A549 (cell line): ENCODE results near the gene SRGAP3. TPM values are rescaled to one million over a fixed set of nuclear protein-coding genes. Genes with fewer than 3 reads are reported as not detected.

ENCODE experiments used
- ATAC-seq, 2 experiments: fragments of 200-7000 bp in 1 of 2; fragments of >200 bp in 1 of 2; cut with Nextera tagmentation in 1 of 2; cut with Tn5 transposase in 1 of 2; 3 replicates each; pipeline versions ENCODE4 v1.8.0 to v1.9.1; 2018 to 2020; ENCODE audit warnings: mild to moderate bottlenecking in 1 of 2, moderate library complexity in 1 of 2
- CTCF ChIA-PET: fragments of 300-600 bp; sonication (Branson Sonifier 250); formaldehyde crosslinking; extraction: SDS; loops from one replicate; lab custom pipeline; 2021; ENCODE audit warnings: antibody characterized with exemption, inconsistent platforms; lab: Yijun Ruan, JAX
- POLR2A ChIA-PET: fragments of 350-600 bp; formaldehyde crosslinking; extraction: SDS; loops from one replicate; lab custom pipeline; 2021; ENCODE audit warnings: antibody characterized with exemption, inconsistent platforms; lab: Yijun Ruan, JAX
- DNase-seq, 2 experiments: peaks; one replicate each; pipeline versions ENCODE4 v3.0.0 to v3.0.0-alpha.2; 2011 to 2016; ENCODE audit warnings: low read depth in 1 of 2, low spot score in 1 of 2
- FAIRE-seq: peaks from 2 replicates; lab custom pipeline; 2011; peaks lifted over from hg19 to GRCh38; lab: Jason Lieb, UNC
- H3K27ac ChIP-seq, 2 experiments: fragments of >200 bp; sonication (Bioruptor Twin); formaldehyde crosslinking; 3 replicates each; pipeline ENCODE4 v1.5.1; 2016 to 2017
- H3K4me1 ChIP-seq: fragments of >200 bp; sonication (Bioruptor Twin); formaldehyde crosslinking; 3 replicates; pipeline ENCODE4 v1.6.1; 2016
- H3K4me2 ChIP-seq: fragments of >200 bp; sonication (Bioruptor Twin); formaldehyde crosslinking; 3 replicates; pipeline ENCODE4 v1.6.1; 2016
- H3K4me3 ChIP-seq: fragments of >200 bp; sonication (Bioruptor Twin); formaldehyde crosslinking; 3 replicates; pipeline ENCODE4 v1.5.1; 2016
- H3K9me3 ChIP-seq: fragments of >200 bp; sonication (Bioruptor Twin); formaldehyde crosslinking; 3 replicates; pipeline ENCODE4 v1.6.1; 2016
- BCL3 ChIP-seq: fragments of >200 bp; sonication (Bioruptor Twin); formaldehyde crosslinking; IDR thresholded peaks from 3 replicates; pipeline ENCODE4 v1.6.1; 2016
- CEBPB ChIP-seq, 2 experiments: fragments of >200 bp in 1 of 2; sonication (Bioruptor Twin) in 1 of 2; formaldehyde crosslinking in 1 of 2; IDR thresholded peaks; 2 replicates each; pipeline ENCODE4 v1.6.1; 2012 to 2016
- CTCF ChIP-seq: fragments of >200 bp; sonication (Bioruptor Twin); formaldehyde crosslinking; IDR thresholded peaks from 3 replicates; pipeline ENCODE4 v1.5.1; 2016
- EHF ChIP-seq: fragments of 250-450 bp; sonication (Bioruptor Pico); IDR thresholded peaks from 2 replicates; pipeline ENCODE4 v1.5.0; 2020; ENCODE audit warnings: mild to moderate bottlenecking
- HES2 ChIP-seq: fragments of >200 bp; sonication (Bioruptor Twin); formaldehyde crosslinking; IDR thresholded peaks from 2 replicates; pipeline ENCODE4 v1.6.1; 2016
- HOXA7 ChIP-seq: fragments of 250-450 bp; sonication (Bioruptor Pico); IDR thresholded peaks from 2 replicates; pipeline ENCODE4 v1.5.0; 2020; ENCODE audit warnings: mild to moderate bottlenecking, moderate library complexity
- JUN ChIP-seq, 2 experiments: fragments of >200 bp; sonication (Bioruptor Twin); formaldehyde crosslinking; IDR thresholded peaks; 2 replicates in 1 of 2; 3 replicates in 1 of 2; pipeline ENCODE4 v1.6.1; 2016 to 2017
- KDM1A ChIP-seq: fragments of 200-600 bp; sonication (generic); IDR thresholded peaks from 2 replicates; pipeline ENCODE4 v1.6.1; 2016; ENCODE audit warnings: low read depth, mild to moderate bottlenecking
- MAX ChIP-seq: IDR thresholded peaks from 2 replicates; pipeline ENCODE4 v1.6.1; 2012
- POLR2A ChIP-seq: IDR thresholded peaks from 2 replicates; pipeline ENCODE4 v1.6.1; 2012; ENCODE audit warnings: mild to moderate bottlenecking, low read length
- POLR2AphosphoS2 ChIP-seq: conservative IDR thresholded peaks from 2 replicates; pipeline ENCODE4 v1.6.1; 2012; ENCODE audit warnings: low read length, improper control_type of control experiment, inconsistent platforms
- RAD21 ChIP-seq, 2 experiments: fragments of >200 bp in 1 of 2; sonication (Bioruptor Twin) in 1 of 2; formaldehyde crosslinking in 1 of 2; IDR thresholded peaks in 1 of 2; conservative IDR thresholded peaks in 1 of 2; 2 replicates in 1 of 2; 3 replicates in 1 of 2; pipeline ENCODE4 v1.6.1; 2012 to 2018; ENCODE audit warnings: inconsistent platforms in 1 of 2
- SMC3 ChIP-seq: fragments of >200 bp; sonication (Bioruptor Twin); formaldehyde crosslinking; IDR thresholded peaks from 3 replicates; pipeline ENCODE4 v1.6.1; 2018; ENCODE audit warnings: inconsistent platforms
- TFCP2L1 ChIP-seq: fragments of 250-450 bp; sonication (Bioruptor Pico); IDR thresholded peaks from 2 replicates; pipeline ENCODE4 v1.5.0; 2021; ENCODE audit warnings: mild to moderate bottlenecking
- ZFP36 ChIP-seq: fragments of 450-650 bp; IDR thresholded peaks from 2 replicates; pipeline ENCODE4 v1.6.1; 2014; ENCODE audit warnings: borderline replicate concordance; ENCODE audit not compliant: partially characterized antibody
- ZSCAN20 ChIP-seq: fragments of 250-450 bp; sonication (Bioruptor Pico); IDR thresholded peaks from 2 replicates; pipeline ENCODE4 v1.8.0; 2022; ENCODE audit warnings: mild to moderate bottlenecking, moderate library complexity
- WGBS: methylation state at CpG from one replicate; pipeline ENCODE4 v1.1.6; 2017; ENCODE audit errors: missing lambda C conversion rate; 5-methylcytosine and 5-hydroxymethylcytosine counted together
- polyA plus RNA-seq, 4 experiments: library from polyadenylated mRNA; depleted of rRNA in 3 of 4; stranded (reverse); fragments of >200 nt; fragmentation: RNase III in 1 of 4; extraction: RNeasy Plus Mini Kit Qiagen cat#74134 plus additional on column Dnase treatment in 1 of 4; gene quantifications; 2 replicates in 3 of 4; 3 replicates in 1 of 4; pipeline ENCODE4 v1.2.3, GENCODE V29; 2011 to 2017
- TF ChIP-seq, protein P1 (sequence below): fragments of 450-650 bp; IDR thresholded peaks from 2 replicates; pipeline ENCODE4 v1.6.1; 2014; ENCODE audit warnings: antibody characterized with exemption
- TF ChIP-seq, protein P2 (sequence below): fragments of 250-450 bp; sonication (Bioruptor Pico); IDR thresholded peaks from 2 replicates; pipeline ENCODE4 v1.5.0; 2021; ENCODE audit warnings: mild to moderate bottlenecking, moderate library complexity, borderline replicate concordance

Gene SRGAP3
- polyA plus RNA-seq, 2 of the 4 experiments (the other 2 are of a cell fraction) = 1.6 to 2.5 TPM

GRCh38 chr3:8988384-8988655, 261.1 kb downstream of the SRGAP3 start:
- CTCF ChIA-PET = interaction anchor here (0.7 to 6.2 kb wide), 20 partner anchors 10 to 704 kb away, joined by 3 to 86 read pairs (median 5); partner anchors contain the start of gene SRGAP3
- Histone ChIP-seq H3K4me2 (no peak overlapping the region), H3K9me3 (no peaks in the 10 kb centered on the region), H3K4me1 (no peaks in the 10 kb centered on the region), H3K27ac (no peak overlapping the region), H3K4me3 (no peak overlapping the region)
- TF ChIP-seq POLR2AphosphoS2 (no peak), KDM1A (no peak), JUN (IDR thresholded peaks at IDR 0.05) (no peak)
- no peak for FAIRE-seq
- DNase-seq = no peak
- POLR2A ChIA-PET = interaction anchor here (0.6 to 0.7 kb wide), 2 partner anchors 77 to 247 kb away, joined by 3 to 4 read pairs; no protein-coding TSS in a partner anchor
- ATAC-seq = no peak
- WGBS = 36% methylated on average over 2 of the region's 2 CpGs

DNA sequence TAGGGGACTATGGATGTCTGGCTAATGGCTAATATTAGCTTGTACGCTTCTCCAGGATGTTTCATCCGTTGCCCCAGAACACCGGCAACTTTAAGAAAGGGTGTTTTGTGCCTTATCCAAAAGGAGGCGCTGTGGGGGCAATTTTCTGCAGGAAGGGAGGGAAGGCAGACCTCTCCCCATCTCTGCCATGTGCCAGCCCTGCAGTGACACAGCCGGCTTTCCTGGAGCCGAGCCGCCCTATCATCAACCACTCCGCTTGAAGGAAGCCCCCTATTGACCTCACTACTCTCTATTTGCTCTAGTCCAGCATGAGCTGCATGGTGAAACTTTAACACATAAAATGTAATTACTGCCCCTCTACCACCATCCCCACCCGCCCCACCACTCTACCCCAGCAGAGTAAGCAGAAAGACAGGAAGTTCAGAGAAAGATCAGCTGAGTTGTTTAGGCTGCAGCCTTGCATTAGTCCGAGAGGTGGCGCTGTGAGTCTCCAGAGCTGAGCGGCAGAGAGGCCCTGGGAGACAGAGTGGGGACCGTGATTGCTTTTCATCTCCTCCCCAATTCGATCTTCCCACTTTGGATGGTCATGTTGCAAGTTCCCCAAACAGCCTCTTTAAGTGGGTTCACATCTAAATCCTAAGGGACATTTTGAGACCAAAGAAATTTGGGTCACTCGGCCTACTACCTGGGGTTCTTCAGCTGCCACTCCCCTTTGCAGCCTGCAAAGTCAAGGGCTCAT, 261.6 kb downstream of the SRGAP3 start:
- H3K27ac ChIP-seq = no peak overlapping the region
- FAIRE-seq = no peak
- DNase-seq = peak; percentile 53 to 71
- no peak overlapping the region for H3K4me3 ChIP-seq
- H3K9me3 ChIP-seq = no peaks in the 10 kb centered on the region
- CTCF ChIA-PET = interaction anchor here (0.7 to 6.2 kb wide), 24 partner anchors 8 to 705 kb away, joined by 3 to 86 read pairs (median 4); partner anchors contain the start of gene SRGAP3
- POLR2A ChIA-PET = interaction anchor here (0.6 to 0.7 kb wide), 2 partner anchors 76 to 246 kb away, joined by 3 to 4 read pairs; no protein-coding TSS in a partner anchor
- H3K4me1 ChIP-seq = no peaks in the 10 kb centered on the region
- 43% methylated on average over 15 of the region's 15 CpGs for WGBS
- TF ChIP-seq ZFP36 (no peak), MAX (no peak), RAD21 (conservative IDR thresholded peaks at IDR 0.05 in 1 of 2, IDR thresholded peaks at IDR 0.05 in 1 of 2) (peak; percentile 63 to 78), CTCF (peak; percentile 65), SMC3 (peak; percentile 60)
- ATAC-seq = peak; percentile 72 to 92; a peak in 5 of 6 replicates
- 0 out of 3 replicates have a peak overlapping the region, but pooled peaks have one; percentile 26 for H3K4me2 ChIP-seq

DNA sequence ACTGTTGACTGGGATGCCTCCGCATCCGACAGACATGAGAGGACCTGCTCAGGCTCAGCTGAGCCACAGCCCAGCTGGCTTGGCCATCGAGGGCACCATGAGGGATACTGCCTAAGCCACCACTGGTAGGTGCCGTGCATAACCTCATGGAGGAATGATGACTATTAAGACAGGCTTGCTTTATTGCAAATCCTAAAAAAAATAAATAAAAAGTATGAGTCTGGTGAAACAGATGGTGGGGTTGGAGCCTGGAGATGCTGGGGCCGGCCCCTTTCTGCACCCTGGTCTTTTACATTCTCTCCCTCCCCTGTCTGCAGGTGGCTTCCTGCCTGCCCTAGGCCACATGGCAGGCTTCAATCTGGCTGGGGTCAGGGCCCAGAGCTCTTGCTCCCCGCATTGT, 262.2 kb downstream of the SRGAP3 start:
- POLR2A ChIA-PET = no interaction called here
- FAIRE-seq (no peak), ATAC-seq (peak in 1 of 2 experiments; percentile 8; a peak in 1 of 6 replicates), DNase-seq (no peak)
- Histone ChIP-seq H3K4me1 (no peaks in the 10 kb centered on the region), H3K9me3 (no peaks in the 10 kb centered on the region), H3K4me3 (no peak overlapping the region), H3K27ac (no peak overlapping the region), H3K4me2 (no peak overlapping the region)
- CTCF ChIA-PET = interaction anchor here (0.9 to 6.2 kb wide), 19 partner anchors 8 to 325 kb away, joined by 3 to 86 read pairs (median 5); no protein-coding TSS in a partner anchor
- 54% methylated on average over 6 of the region's 6 CpGs for WGBS
- TF ChIP-seq ZSCAN20 (CRISPR knock-in tag) = no peak
- TF ChIP-seq, protein P1, sequence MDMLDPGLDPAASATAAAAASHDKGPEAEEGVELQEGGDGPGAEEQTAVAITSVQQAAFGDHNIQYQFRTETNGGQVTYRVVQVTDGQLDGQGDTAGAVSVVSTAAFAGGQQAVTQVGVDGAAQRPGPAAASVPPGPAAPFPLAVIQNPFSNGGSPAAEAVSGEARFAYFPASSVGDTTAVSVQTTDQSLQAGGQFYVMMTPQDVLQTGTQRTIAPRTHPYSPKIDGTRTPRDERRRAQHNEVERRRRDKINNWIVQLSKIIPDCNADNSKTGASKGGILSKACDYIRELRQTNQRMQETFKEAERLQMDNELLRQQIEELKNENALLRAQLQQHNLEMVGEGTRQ = no peak
- TF ChIP-seq CEBPB (IDR thresholded peaks at IDR 0.05) = no peak

- H3K4me3 ChIP-seq = no peak overlapping the region
- TF ChIP-seq, protein P2, sequence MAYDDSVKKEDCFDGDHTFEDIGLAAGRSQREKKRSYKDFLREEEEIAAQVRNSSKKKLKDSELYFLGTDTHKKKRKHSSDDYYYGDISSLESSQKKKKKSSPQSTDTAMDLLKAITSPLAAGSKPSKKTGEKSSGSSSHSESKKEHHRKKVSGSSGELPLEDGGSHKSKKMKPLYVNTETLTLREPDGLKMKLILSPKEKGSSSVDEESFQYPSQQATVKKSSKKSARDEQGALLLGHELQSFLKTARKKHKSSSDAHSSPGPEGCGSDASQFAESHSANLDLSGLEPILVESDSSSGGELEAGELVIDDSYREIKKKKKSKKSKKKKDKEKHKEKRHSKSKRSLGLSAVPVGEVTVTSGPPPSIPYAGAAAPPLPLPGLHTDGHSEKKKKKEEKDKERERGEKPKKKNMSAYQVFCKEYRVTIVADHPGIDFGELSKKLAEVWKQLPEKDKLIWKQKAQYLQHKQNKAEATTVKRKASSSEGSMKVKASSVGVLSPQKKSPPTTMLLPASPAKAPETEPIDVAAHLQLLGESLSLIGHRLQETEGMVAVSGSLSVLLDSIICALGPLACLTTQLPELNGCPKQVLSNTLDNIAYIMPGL (CRISPR knock-in tag) = no peak
- TF ChIP-seq CTCF (no peak), TFCP2L1 (CRISPR knock-in tag) (no peak), POLR2AphosphoS2 (no peak), RAD21 (conservative IDR thresholded peaks at IDR 0.05 in 1 of 2, IDR thresholded peaks at IDR 0.05 in 1 of 2) (no peak), HES2 (no peak), POLR2A (no peak), EHF (CRISPR knock-in tag) (no peak), BCL3 (no peak), HOXA7 (CRISPR knock-in tag) (no peak)
- TF ChIP-seq, all 56 proteins: peak for 0
- ATAC-seq = no peak
- WGBS = 35% methylated on average over 6 of the region's 6 CpGs
- no peak overlapping the region for H3K27ac ChIP-seq
- CTCF ChIA-PET = interaction anchor here (1.2 to 6.2 kb wide), 6 partner anchors 12 to 326 kb away, joined by 3 to 86 read pairs (median 11); no protein-coding TSS in a partner anchor
- no peaks in the 10 kb centered on the region for H3K9me3 ChIP-seq
- POLR2A ChIA-PET = no interaction called here
- no peak overlapping the region for H3K4me2 ChIP-seq
- H3K4me1 ChIP-seq = no peaks in the 10 kb centered on the region
- FAIRE-seq = no peak
- no peak for DNase-seq
Measured at GRCh38 chr3:8986741-8987140, 262.7 kb downstream of the SRGAP3 start.
